GM21825 (cell line): ENCODE measurements around the gene LIN7A.

Experiments used
- ATAC-seq: cut with Tn5 transposase; IDR thresholded peaks from one replicate; pipeline ENCODE4 v1.9.1; 2021; ENCODE audit warnings: mild to moderate bottlenecking, moderate library complexity; ENCODE audit not compliant: unreplicated experiment

LIN7A gene, protein sequence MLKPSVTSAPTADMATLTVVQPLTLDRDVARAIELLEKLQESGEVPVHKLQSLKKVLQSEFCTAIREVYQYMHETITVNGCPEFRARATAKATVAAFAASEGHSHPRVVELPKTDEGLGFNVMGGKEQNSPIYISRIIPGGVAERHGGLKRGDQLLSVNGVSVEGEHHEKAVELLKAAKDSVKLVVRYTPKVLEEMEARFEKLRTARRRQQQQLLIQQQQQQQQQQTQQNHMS

GRCh38 chr12:80937391-80938238 is at the start of gene LIN7A:
Gene LIN7A (minus strand): TSS chr12:80937934. CDS start chr12:80937722, 212 bp downstream.
- peak; percentile 16 for ATAC-seq

GRCh38 chr12:80986224-80986623 is 48.5 kb upstream of the LIN7A start:
- no peak for ATAC-seq

DNA sequence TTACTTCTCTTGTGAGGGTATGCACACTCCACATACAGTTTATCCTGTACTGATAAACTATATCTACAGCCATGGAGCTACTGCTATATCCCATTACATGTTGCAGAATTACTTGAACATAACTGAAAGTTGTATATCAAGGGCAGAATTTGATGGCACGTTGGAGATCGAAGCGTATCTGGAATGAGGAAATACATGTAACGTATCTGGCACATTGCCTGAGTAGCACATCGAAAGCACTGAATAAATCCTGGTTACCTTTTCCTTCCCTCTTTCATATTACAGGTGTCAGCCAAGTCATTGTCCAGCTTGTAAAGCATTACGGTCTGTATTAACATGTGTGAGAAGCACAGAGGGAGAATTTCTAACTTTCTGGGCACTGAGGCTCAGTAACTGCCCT is 42.1 kb upstream of the LIN7A start:
- ATAC-seq = no peak

- no peak for ATAC-seq
These were observed 41.5 kb upstream of the LIN7A start for GRCh38 chr12:80979251-80979650.

- ATAC-seq = no peak
These were observed 39.6 kb upstream of the LIN7A start for GRCh38 chr12:80977346-80977745.

DNA sequence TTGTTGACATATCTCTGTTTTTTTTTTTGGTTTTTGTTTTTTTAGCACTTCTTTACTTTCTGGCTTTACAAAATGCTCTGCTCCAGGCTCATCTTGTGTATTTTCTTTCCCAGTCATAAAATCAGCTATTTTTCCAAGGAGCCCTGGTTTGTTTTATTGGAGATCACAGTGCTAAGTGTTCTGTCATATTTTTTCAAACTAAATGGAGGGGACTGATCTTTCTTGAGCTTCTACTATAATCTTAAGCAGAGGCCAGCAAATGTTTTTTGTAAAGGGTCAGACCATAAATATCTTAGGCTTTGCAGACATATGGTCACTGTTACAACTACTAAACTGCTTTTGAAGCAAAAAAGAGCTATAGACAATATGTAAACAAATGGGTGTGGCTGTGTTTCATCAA is 30.6 kb upstream of the LIN7A start:
- no peak for ATAC-seq

GRCh38 chr12:80967565-80967964 is 29.8 kb upstream of the LIN7A start:
- no peak for ATAC-seq

DNA sequence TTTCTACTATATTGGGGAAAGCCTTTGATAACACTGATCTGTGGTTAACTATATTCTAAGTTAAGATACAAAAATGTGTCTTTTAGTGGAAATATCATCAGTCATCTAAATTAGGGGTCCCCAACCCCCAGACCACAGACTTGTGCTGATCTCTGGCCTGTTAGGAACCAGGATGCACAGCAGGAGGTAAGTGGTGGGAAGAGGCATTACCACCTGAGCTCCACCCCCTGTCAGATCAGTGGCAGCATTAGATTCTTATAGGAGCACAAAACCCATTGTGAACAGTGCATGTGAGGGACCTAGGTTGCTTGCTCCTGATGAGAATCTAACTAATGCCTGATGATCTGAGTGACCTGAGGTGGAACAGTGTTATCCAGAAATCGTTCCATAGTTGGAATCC is 28.3 kb upstream of the LIN7A start:
- no peak for ATAC-seq

DNA sequence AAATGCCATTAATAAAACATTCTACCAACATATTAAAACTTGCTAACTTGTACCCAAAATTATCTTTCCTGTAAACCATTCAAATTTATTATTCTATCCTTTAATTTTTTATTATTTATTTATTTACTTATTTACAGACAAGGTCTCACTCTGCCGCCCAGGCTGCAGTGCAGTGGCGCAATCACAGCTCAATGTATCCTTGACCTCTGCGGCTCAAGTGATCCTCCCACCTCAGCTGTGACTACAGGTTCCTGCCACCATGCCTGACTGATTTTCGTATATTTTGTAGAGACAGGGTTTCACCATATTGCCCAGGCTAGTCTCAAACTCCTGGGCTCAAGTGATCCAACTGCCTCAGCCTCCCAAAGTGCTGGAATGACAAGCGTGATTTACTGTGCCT is 20.4 kb upstream of the LIN7A start:
- no peak for ATAC-seq

DNA sequence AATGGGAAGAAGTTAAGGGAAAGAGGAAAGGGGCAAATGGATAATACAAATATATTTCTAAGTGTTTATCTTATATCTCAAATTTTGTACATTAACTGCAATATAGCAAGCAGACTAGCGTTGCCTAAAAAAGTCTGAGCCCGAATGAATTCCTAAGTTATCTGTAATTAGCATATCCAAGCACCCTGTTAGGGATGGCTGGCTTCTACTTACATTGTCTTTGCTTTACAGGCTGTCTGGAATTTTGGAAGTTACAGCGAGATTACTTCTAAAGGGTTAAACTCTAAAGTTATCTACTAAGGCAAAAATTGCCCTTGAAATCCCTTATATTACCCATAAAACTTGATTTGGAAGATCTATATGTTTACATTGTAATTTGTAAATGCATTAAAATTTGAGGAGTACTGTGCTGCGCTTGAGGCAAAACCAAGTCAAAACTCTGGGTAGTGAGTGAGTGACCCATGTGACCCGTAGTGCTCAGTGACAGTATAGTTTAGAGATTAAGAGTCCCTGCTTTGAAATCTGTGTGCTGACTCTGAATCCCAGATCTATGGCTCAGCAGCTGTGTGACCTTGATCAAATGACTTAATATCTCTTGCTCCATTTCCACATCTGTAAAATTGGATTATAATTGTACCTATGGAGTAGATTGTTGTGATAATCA is 17.3 kb upstream of the LIN7A start:
- ATAC-seq = no peak

- no peak for ATAC-seq
These were observed 14.7 kb upstream of the LIN7A start for GRCh38 chr12:80952443-80952842.

DNA sequence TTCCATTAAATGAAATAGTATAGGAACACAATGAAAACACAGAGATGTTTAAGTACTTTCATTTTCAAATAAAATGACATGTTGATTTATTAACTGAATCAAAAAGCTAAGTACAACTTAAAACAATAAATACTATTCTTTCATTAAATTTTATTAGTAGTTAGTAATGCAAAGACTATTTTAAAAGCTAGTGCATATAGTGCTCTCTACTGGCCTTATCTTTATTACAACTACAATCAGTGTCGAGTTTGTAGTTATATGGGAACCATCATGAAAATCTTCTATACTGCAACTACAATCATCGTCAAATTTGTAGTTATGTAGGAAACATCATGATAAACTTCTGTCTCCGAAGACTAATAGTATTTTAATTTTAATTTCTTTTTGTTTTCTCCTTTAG is 8.9 kb upstream of the LIN7A start:
- ATAC-seq = no peak

DNA sequence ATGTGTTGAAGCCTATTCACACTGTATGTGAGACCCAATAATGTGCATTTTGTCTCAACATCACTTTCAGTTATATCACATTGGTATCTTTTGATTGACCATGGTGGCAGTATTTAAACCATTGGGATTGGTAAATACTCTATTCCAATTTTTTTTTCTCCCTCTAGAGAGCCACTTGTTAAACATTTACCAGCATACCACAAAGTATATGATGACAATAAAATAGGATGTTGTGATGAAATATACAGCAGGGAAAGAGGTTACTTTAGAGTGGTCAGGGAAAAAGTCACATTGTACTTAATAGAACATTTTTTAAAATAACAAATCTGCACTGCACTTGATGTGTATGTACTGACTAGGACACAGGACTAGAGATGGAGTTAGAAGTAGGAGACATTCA is 5.6 kb upstream of the LIN7A start:
- no peak for ATAC-seq

- no peak for ATAC-seq
These were observed 4.2 kb upstream of the LIN7A start for GRCh38 chr12:80941916-80942315.

GRCh38 chr12:80939231-80939950 is 1.7 kb upstream of the LIN7A start:
- ATAC-seq = no peak

- peak; percentile 30 for ATAC-seq
These were observed 663 bp upstream of the LIN7A start for GRCh38 chr12:80938397-80938796.

- ATAC-seq = peak; percentile 62
These were observed 918 bp downstream of the LIN7A start for GRCh38 chr12:80936642-80937390.

DNA sequence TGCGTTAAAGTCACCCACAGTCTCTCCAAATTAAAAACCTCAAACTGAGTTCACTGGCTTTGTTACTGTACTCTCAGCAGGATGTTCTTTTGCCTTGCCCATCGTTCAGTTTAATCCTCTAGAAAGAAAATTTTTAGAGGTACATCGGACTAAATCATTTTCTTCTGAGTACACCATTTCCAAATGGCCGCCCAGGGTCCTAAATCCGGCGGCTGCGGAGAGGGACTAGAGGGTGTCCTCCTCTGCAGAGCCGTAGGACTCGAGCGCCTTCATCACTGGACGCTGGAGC is 1.4 kb downstream of the LIN7A start:
- peak; percentile 4 for ATAC-seq

GRCh38 chr12:80935111-80935510 is 2.6 kb downstream of the LIN7A start:
- ATAC-seq = no peak

DNA sequence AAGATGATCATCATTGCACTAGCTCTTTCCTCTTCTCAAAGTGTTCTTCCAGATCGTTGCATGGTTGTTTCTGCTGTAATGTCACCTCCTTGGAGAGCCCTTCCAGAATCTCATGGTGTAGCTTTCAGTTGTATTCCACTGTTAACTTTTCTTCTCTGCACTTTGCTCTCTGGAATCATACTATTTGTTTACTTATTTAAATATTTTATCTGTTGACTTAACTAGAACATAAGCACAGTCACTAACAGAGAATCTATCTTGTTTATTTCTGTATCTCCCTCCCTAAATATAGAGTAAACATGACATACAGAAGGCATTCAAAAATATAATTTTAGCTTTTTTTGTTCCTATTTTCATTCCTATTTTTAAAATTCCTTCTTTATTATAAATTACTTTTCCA is 11.8 kb downstream of the LIN7A start:
- no peak for ATAC-seq

DNA sequence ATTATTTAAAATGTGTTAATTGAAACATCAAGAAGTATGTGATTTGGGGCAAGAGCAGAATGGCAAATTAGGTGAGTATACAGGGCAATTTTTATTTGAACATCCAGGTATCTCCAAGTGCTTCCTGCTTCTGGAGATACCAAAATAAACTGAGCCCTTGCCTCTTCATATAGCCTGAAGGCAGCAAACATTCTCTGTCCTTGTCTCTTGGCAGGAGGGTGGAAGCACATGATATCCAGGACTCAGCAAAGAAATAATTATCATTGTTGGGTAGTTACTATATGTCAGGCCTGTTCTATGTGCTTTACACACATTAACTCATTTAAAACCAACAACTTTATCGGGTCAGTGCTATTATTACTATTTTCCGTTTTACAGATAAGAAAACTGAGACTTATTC is 12.5 kb downstream of the LIN7A start:
- ATAC-seq = no peak
